Smooth muscle cell of the brain vasculature (primary cell): ENCODE results near the gene KCTD16.

Experiments used
- DNase-seq: peaks from one replicate; pipeline ENCODE4 v3.0.0-alpha.2; 2012; ENCODE audit warnings: low read depth, low spot score

The KCTD16 gene

DNA sequence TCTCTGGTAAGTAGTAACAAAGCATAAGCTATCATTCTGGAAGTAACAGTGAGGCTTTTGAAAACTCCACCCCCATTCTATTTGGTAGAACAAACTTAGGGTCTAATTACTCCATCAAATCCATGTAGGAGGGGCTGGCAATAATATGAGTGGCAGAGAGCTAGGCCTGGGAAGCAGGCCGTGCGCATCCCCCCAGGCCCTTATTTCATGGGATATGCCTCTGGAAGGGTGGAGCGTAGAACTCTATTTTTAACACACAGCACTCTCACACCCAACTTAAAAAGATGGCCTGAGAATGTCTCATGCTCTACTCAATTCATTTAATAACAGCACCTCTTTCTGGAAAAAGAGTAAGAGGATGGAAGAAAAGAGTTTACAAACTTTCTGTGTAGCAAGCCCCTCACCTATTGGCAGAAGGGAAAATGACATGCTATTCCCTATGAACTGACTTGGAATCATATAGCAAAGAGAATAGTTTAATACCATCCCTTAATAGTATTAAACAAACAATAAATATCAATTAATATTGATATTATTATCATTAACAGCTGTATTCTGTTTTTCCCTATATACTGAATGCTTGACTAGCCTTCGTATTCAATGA is 233.2 kb downstream of the KCTD16 start:
- no peak for DNase-seq

DNA sequence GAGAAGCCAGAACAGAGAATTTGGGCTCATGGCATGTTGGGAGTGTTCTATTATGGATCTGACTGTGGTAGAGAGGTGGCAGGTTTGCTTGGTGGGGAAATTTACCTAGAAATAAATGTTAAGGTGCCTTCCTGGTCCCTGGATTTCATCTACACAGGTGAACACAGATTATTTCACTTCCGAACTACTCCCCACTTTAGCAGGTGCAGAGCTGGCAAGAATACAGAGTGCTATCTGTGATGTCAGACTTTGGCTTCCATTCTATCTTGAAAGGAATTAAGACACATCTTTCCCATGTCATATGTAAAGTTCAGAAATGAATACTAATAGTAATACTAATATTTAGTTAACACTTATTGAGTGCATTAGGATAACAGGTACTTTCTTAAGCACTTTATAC is 234.0 kb downstream of the KCTD16 start:
- no peak for DNase-seq

DNA sequence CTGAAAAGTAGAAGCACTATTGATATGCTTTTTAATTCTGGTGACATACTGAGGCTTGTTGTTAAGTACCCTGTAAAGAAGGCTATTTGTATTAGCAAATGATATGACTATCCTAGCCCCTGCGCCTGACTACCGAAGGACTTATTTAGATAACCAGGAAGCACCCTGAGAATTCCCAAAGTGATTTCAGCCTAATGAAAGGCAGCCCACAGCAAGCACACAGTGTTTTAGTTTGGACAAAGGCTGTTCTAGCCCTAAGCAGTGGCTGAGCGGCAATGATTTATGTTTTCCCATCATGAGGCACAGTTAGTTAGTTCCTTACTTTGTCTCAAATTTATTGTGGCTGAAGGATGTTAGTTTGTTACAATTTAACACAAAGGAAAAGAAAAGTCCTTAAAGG is 235.3 kb downstream of the KCTD16 start:
- no peak for DNase-seq

DNA sequence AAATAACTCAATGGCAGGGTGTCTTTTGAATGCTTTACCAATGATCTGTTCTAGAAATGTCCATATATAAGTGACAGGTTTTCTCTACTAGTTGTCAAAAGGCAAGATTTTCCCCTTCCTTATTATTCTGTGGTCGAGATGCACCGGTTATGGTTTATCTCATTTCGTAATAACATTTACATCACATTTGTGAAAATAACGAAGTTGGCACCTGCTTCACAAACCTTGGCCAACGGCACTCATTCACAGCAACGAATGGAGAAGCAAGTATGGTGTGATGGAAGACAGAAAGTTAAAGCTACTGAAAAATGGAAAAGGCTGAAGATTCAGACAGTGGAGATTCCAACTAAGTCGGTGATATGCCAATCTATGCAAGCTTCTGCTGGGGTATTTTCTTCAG is 235.8 kb downstream of the KCTD16 start:
- DNase-seq: no peak

DNA sequence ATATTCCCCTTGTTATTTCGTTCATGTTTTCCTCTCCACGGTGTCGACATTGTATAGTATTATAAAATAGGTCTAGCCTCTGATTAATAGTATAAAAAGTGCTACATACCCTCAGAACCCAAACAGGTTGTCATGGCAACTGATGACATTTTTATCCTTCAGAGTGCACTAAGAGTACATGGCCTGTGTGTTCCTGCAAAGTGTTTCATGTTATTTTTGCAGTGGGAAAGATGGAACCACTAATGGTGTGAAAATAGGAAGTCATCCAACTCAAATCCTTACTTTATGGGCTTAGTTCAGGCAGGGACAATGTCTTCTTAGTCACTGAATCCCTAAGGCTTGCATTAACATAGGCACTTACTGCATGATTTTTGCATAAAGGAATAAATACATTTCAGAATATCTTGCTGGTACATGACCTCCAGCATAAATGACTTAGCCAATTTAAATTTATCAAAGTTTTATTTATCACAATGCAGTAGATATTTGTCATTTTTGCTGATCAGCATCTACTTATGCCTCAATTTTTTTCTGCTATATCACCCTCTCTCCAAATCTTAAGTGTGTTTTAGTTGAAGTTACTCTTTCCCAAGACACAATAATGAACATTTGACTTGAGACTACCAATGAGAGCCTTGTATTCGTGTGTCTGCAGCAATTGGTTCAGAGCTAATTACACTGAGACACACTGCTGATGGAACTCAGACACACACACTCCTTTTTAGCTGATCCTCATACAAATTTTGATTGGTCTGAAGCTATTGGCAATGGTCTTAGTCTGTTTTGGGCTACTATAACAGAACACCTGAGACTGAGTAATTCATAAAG is 243.7 kb downstream of the KCTD16 start:
- no peak for DNase-seq

DNA sequence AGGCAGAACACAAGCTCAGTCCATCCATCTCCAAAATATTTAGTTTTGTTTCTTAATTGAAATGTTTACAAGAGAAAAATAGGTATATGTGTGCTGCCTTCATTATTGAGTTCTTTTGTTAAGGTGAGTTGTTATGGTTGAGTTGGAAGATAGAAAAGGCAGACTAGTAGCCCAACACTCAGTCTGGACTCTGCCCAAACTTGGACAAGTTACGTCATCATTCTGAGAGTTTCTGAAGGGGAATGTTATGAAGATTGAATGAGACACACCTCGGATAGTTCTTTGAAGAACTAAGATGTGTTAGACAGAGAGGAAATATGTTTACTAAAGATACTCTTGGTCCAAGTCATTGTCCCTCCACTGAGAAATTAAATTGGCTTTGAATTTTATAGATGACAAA is 245.5 kb downstream of the KCTD16 start:
- DNase-seq: no peak

DNA sequence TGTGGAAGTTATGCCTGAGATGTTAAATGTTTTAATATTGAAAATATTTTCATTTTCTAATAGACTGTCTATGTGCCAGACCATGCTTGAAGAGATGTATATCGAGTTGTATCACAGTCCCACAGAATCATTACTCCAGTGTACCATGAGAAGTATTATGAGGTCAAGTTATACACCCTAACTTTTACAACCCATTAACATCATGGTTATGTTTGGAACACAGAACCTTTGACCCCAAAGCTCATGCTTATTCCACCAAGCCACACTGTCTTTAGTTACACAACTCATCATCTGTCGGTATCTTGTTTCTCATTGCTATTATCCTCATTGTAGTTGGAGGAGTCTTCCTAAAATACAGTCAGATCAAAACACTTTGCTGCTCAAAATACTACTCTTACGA is 248.0 kb downstream of the KCTD16 start:
- DNase-seq: no peak

DNA sequence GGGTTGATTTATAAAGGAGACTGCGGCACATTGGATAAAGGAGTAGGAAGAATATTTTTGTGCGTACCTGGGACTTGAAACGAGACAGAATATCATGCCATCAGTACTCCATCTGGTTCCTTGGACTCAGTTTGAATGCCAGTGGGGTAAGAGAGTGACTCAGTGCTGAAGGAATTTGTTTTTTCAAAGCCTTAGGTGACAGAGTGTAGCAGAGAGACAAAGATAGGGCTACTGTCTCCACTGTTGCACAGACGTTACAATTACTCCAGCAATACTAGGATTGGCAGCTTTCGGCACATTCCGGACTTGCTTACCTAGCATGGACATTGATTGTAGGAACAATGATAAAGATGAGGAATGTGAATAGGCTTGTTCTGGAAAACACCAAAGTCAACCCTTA is 250.7 kb downstream of the KCTD16 start:
- DNase-seq: no peak

DNA sequence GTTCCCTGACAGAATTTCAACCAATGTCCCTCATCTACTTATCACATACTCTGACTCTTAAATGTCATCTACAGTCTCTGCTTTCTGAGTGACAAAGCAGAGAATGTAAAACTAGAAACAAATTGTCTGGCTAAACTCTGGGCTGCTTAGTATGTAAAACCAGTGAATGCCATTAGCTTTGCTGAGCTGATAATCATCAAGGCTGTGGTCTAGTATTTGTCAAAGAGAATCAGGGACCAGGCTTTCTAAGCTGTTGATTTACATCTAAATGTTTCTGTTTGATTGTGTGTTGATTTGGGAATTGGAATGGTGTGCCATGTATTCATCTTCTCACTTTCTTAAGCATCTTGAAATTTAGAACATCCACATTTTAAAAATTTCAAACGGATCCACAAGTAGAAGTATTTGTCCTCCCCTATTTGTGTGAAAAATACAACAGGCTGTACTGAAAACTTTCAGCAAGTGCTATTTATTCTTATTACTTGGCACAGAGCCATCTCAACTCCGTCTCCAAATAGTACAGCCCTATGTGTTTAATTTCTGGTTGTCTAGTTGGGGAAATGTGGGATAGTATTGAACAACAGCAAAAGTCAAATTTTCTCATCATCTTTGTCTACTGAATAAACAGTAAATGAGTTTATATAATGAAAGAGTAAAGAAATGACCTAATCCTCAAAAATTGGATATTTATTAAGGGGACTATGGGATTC is 251.5 kb downstream of the KCTD16 start:
- no peak for DNase-seq

DNA sequence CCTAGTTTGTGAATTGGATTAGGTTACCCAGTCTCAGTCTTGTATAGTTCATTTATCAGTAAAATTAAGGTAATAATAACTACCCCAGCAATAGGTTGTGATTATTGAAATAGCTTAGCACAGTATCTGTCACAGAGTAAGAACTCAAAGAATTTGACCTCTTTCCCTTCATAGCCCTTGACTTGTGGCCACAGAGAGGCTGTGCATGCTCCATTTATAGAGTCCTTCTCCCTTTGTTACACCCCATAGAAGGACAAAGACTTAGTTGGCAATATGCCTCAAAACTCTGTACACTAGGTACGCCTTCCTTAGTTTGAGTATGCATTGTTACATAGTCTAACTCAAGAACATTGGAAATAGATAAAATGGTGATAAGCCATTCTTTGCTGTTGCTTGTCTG is 257.2 kb downstream of the KCTD16 start:
- DNase-seq: no peak

DNA sequence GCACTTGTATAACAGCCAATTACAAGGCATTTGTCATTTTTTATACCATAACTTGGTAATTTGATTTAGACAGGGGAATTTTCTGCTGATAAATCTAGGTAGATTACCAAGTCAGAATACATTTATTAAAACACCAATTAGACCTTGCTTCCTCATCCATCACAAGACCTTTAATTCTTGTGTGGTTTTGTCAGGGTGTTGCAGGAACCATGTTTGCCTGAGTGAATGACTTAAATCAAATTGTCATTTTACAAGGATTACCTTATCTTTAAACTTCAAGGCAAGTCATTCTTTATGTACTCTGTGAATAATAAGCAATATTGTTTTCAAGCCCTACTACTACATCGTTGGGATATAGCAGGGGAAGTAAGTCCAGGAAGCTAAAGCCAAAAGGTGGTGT is 257.7 kb downstream of the KCTD16 start:
- no peak for DNase-seq

DNA sequence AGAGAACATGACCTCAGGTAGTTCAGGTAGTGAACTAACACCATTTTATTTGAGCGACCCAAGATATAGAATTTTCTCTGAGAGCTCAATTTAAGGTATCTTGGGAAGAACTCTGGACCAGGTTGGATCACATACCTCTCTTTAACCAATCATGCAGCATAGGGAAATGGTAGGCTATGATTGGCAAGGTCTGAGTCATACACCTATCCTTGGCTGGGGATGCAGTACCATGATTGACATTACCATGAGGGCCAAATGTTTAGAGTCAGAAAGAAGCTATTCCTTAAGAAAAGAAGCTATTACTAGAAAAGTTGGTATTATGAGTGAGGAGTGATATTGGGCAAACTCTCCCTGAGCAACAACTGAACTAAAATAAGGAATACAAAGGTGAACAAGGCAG is 258.7 kb downstream of the KCTD16 start:
- DNase-seq: no peak

DNA sequence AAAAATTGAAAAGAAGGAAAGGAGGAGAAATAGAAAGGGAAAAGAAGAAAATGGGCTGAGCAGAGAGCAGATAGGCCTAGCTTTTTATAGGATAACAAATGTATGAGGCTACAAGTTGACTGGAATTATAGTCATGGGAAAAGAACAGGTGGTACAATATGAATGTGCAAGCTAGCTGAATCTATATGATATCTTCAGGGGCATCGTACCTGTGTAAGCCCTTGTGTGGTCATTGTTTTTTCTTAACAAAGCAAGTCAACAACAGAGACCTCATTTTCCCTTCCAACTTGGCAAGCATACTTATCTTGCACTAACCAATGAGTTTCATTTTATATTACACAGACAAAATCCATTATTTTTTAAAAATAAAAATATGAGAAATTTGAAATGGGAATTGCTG is 259.2 kb downstream of the KCTD16 start:
- DNase-seq: no peak

DNA sequence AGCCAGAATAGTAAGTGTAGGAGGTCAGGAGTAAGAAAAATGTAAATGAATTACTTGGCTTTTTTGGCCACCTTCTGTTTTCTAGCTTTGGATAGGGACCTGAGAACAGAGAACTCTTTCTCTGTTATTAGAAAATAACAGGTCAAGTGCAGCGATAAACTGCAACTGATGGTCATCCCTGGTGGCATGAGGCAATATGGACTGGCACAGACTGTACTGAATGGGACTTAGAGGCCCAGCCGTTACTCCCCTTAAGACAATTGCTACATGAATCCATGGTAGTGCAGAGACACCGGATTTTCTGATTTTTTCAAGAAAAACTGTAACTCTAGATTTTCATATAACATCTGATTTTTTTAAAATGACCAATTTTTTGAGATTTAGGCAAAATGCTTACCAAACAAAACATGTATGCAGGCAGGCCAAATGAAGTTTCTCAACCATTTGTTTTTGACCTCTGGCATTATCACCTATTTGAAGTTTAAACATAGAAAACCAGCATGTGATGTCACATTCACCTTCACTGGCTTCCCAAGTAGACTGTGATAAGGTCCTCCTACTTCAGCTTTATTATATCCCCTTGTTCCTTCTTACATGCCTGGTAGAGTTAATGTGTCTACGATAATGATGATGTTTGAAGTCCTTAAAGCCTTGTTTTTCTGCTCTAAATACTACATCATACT is 262.6 kb downstream of the KCTD16 start:
- no peak for DNase-seq

DNA sequence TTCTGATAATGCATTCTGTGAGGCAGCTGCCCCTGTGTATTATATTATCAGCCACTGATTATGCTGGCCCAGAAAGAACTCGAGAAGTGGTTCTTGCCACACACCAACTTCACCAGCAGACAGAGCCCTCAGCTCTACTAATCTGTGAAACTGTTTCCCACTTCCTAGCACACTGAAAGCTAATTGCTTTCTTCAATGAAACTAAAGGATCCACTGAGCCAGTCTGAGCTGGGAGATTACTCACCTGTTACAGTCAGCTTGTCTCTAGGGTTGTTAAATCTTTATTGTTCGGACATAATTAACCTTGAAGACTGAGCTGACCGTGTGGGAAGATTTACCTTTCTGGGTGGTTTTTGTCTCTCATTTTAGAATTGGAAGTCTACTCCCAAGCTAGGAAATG is 263.2 kb downstream of the KCTD16 start:
- DNase-seq: no peak

DNA sequence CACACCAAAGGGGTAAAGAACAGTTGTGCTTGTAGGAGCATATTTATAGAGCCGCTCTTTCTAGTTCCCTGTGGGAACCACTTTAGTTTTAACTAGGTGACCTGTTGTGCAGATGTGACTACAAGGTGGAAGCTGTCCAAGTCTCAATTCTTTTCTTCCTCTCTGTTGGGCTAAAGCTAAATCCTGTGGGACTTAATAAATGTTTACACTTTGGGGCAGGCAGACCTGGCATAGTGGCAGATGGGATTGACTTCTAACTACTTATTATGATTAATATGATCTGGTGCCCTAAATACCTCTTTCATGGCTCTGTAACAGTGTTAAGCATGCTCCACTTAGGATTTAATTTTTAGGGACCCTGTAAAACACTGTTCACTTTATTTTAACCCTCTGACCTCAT is 265.3 kb downstream of the KCTD16 start:
- no peak for DNase-seq

DNA sequence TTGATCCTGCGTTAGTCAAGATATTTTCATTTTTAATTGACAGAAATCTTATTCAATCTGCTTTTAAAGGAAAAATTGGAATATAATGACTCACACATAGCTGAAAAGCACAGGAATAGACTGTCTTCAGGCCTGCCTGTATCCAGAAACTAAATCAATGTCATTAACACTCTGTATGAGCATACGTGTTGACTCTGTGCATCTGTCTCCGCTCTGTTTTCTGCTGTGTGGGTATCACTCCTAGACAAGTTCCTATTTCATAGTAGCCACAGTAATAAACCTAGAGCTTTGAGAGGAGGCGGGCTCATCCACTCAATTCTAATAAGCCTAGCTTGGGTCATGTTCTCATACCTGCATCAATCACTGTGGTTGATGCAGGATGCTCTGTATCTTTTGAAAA is 267.6 kb downstream of the KCTD16 start:
- no peak for DNase-seq

DNA sequence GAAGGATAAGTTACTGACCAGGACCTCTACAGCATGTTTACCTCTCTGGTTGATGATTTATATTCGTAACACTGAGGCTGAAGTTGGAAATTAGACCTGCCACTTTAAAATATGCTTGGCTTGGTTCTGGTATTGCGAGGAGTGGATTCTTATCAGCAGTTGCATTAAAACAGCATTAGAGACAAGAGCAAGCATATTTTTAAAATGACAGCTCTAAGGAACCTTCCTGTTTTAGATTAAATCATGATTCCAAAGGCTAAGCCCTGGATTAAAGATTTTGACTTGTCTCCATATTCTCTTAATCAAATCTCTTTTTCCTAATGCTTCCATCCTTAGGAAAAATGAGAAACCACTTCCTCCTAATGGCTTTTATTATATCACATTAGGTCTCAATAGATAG is 277.8 kb downstream of the KCTD16 start:
- DNase-seq: no peak

DNA sequence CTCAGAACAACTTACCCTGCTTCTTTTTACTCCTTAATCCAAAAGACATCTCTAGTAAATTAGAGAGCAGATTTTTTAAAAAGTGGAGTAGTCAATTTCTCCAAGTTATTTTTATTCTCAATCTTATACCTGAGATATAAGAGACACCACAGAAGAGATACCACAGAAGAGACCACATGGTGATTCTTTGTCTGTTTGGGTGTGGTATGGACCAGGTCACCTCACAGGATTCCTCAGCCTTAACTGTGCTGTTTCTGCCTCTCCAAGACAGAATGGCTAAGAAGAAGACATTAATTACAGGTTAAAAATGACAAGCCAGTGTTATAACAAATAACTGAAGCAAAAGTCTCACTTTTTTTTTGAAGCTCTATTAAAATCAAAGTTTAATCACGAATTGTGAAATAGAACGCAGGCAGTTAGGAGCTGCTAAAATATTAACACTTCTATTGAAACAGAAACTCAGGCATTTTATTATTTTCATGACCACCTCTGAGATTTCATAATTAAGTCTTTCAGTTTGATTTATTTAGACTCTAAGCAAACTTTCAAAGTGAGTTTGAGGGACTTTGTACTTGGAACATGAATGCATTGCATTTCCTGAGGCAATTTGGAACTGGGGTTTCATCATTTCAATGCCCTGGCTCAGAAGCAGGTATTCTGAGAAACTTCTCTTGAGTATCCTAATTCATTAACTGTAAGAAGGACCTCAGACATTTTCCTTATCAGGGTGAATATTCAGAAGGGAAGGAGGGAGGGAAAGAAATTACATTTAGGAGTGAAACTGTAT is 280.7 kb downstream of the KCTD16 start:
- DNase-seq: no peak

DNA sequence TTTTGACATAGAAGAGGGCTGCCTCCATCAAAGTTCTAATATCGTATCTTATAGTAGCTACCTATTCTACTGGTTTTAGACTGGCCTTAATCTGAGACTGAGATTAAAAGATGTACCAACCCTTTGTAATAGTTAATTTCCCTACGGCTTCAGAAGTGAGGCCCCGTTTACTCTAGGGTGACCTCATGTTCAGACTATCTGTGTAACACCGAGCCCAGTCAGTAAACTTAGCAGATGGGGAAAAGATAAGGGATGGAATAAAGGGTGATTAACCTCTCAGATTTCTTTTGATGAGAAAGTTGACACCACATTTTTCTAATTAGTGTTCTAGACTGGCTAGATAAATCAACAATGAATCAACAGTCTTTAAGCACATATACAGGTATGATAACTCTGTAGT is 283.1 kb downstream of the KCTD16 start:
- no peak for DNase-seq

DNA sequence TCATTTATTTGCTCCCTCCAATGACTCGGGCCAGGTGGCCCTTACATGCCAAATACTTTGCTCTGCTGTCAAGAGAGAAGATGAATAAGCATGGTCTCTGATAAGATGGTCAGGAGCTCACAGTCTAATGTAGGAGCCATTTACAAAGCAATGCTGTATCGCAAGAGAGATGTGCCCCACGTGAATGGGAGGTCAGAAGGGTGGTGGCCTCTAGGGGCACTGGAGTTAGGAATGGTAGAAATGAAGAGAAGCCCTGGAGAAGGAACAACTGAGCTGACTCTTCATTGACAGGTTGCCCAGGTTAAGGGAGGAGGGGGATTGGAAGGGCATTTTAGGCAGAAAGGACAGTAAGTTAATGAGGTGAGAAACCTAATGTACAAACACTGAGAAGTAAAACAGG is 286.5 kb downstream of the KCTD16 start:
- DNase-seq: no peak

DNA sequence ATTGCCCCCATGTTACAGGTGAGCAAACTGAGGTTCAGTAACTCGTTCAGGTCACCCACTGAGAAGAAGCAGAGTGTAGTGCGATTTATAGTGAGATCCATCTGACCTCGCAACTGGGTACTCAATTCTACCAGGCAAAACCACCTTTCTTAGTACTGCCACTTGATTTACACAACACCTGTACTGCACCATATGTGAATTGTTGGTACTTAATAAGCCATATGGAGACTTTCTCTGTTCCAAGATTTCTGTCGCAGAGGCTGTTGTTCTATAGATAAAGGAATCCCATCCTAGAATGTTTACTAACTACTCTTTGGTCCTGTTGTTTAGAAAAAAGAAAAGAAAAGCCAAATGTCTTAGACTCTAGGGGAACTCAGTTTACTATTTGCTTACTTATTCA is 287.5 kb downstream of the KCTD16 start:
- DNase-seq: no peak
